DOHH2 (cell line): ENCODE measurements around the gene IRF2BPL.

ENCODE experiments used
- CTCF ChIP-seq: fragments of 200-600 bp; sonication (generic); IDR thresholded peaks from one replicate; pipeline ENCODE4 v1.5.1; 2014; ENCODE audit warnings: antibody characterized with exemption, mild to moderate bottlenecking, low read depth, low read length; ENCODE audit not compliant: poor library complexity, severe bottlenecking
- EZH2phosphoT487 ChIP-seq: fragments of 200-600 bp; sonication (generic); IDR thresholded peaks from 2 replicates; pipeline ENCODE4 v1.6.1; 2017; ENCODE audit warnings: borderline replicate concordance, mild to moderate bottlenecking, antibody characterized with exemption, low read length, moderate library complexity, mixed read lengths

- TF ChIP-seq CTCF (no peak), EZH2phosphoT487 (no peak)
Measured at GRCh38 chr14:77035267-77035666, 6.8 kb upstream of the IRF2BPL start.
